ENCODE measurements around the gene APOBEC3G.
"Not testable (repeated sequence)": the region's sequence is repeated elsewhere in the genome, so short reads cannot be mapped to it uniquely, and the experiment has no call there.

Gene APOBEC3G

DNA sequence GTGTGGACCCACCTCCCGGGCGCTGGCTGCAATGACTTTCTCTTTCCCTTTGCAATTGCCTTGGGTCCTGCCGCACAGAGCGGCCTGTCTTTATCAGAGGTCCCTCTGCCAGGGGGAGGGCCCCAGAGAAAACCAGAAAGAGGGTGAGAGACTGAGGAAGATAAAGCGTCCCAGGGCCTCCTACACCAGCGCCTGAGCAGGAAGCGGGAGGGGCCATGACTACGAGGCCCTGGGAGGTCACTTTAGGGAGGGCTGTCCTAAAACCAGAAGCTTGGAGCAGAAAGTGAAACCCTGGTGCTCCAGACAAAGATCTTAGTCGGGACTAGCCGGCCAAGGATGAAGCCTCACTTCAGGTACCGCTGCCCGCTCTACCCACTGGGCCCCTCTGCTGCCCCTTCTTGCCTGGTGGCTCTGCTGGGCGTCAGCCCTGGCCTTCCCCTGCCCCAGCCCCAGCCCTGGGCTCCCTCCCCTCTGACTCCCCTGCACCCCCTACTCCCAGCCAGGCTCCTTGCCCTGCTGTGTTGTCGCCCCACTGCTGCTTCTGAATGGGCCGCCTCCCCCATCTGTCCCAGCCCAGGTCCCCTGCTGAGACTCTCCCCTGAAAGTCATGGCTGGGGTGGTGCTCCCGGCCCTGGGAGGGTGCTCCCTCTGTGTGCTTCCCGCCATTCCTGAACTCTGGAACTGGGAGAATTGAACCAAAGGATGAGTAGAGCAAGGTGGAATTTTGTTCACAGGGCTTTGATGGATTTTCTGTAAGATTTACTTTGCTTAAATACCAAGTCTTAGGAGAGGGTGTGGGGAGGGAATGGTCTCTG lies at the start of gene APOBEC3G:
APOBEC3G (plus strand) TSS at position 250 of the 815 bp plus-strand sequence; CDS start at position 337, 87 bp downstream.
- FAIRE-seq, result not testable (repeated sequence)

DNA sequence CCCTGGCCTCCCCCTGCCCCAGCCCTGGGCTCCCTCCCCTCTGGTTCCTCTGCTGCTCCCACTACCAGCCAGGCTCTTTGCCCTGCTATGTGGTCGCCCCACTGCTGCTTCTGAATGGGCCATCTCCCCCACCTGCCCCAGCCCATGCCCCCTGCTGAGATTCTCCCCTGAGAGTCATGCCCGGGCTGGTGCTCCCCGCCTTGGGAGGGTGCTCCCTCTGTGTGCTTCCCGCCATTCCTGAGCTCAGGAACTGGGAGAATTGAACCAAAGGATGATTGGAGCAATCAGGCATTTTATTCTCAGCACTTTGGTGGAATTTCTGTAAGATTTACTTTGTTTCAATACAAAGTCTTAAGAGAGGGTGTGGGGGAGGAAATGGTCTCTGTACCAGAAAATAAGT lies 49.4 kb upstream of the APOBEC3G start:
- no peak for FAIRE-seq

DNA sequence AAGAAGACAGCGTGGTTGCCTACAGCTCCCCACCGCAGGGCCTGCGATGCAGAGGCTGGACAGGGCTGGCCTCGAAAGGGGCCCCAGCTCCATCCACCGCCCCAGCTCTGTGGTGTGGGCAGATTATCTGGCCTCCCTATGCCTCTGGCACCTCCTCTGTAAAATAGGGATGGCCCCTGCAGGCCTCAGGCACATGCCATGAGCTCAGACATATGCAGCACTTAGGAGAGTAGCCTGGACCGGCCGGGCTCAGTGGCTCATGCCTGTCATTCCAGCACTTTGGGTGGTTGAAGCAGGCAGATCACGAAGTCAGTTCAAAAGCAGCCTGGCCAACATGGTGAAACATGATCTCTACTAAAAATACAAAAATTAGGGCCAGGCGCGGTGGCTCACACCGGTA lies 48.8 kb upstream of the APOBEC3G start:
- FAIRE-seq, result no peak

DNA sequence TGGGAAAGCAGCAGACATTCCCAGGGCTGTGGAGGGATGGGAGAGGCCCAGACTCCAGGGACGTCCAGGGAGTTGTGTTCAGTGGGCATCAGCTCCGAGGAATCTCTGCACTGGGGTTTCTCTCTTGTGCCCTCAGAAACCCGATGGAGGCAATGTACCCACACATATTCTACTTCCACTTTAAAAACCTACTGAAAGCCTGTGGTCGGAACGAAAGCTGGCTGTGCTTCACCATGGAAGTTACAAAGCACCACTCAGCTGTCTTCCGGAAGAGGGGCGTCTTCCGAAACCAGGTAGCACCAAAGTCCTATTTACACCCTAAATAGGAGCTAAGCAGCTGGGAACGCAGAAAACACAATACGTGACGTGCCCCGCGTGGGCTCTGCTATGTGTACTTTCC lies 47.8 kb upstream of the APOBEC3G start:
- no peak for FAIRE-seq

DNA sequence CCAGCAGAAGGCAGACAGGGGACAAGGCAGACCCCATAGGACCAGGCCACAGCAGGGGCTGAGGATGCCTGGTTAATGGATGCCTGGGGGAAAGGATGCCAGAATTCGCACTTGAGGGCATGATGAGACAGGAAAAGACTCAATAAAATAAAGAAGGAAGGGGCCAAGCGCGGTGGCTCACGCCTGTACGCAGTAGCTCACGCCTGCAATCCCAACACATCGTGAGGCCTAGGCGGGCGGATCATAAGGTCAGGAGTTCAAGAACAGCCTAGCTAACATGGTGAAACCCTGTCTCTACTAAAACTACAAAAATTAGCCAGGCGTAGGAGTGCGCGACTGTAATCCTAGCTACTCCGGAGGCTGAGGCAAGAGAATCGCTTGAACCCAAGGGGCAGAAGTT lies 46.4 kb upstream of the APOBEC3G start:
- FAIRE-seq, result no peak

DNA sequence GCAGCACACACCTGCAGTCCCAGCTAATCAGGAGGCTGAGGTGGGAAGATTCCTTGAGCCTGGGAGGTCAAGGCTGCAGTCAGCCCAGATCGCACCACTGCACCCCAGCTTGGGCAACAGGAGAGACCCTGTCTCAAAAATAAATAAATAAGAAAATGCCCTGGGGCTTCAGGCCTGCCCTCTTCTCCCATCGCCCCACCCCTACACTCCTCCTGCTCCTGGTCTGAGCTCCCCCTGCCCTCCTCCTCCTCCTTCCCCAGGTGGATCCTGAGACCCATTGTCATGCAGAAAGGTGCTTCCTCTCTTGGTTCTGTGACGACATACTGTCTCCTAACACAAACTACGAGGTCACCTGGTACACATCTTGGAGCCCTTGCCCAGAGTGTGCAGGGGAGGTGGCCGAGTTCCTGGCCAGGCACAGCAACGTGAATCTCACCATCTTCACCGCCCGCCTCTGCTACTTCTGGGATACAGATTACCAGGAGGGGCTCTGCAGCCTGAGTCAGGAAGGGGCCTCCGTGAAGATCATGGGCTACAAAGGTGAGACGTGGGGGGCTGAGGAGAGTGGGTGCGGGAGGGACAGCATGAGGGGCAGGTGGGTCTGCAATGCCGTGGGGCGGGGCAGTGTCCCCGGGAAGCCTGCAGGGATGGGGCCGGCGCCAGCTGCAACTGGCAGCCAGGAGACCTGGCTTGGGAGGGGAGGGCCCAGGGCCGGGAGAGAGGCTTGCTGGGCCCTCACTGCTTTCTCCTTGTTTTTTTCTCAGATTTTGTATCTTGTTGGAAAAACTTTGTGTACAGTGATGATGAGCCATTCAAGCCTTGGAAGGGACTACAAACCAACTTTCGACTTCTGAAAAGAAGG lies 45.4 kb upstream of the APOBEC3G start:
- not testable (repeated sequence) for FAIRE-seq

DNA sequence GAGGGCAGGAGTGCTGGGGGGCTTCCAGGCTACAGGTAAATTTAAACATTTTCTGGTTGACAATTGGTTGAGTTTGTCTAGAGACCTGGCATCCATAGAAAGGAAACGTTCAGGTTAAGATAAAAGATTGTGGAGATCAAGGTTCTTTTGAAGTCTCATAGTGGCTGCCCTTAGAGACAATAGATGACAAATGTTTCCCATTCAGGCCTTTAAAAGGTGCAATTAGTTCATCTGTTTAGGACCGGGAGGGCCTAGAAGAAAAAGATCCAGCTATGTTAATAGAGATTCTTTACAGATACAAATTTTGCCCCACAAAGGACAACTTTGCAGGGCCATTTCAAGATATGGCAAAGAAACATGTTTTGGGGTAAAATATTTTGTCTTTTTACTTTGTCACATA lies 40.0 kb upstream of the APOBEC3G start:
- FAIRE-seq, result not testable (repeated sequence)

DNA sequence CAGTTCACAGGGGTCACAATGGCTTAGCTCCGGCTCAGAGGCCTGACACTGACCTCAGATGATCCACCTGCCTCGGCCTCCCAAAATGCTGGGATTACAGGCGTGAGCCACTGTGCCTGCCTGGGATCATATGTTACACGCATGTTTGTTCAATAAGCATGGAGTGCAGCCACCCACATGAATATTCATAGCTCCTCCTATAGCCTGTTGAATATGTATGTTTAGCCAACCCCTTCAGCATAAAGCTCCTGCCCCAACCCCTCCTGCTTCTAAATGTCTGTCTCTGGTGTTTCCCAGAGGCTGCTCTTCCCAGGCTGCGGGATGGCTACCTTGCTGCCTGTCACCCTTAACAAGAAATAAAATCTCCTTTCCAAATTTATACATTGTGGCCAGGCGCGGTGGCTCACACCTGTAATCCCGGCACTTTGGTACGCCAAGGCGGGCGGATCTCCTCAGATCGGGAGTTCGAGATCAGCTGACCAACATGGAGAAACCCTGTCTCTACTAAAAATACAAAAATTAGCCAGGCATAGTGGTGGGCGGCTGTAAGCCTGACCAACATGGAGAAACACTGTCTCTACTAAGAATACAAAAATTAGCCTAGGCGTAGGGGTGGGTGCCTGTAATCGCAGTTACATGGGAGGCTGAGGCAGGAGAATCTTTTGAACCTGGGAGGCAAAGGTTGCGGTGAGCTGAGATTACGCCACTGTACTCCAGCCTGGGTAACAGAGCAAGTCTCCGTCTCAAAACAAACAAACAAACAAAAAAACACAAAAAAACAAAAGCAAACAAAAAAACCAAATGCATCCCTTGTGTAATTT lies 37.6 kb upstream of the APOBEC3G start:
- FAIRE-seq, result no peak

DNA sequence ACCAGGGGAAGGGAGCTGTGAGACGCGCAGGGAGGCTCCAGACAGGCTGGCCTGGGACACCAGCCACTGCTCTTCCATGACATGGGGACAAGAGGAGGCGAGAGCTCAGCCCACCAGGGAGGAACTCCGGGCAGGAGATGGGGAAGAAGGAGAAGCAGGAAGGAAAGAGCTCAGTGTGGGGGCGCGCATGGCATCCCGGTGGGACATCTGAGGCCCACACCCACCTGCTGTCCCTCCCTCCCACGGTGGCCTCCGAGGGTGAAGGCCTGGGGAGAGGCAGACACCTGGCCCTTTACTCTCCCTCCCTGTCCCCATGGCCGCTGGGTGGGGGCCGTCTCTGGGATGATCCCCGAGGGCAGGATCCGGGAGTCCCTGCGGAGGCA lies 36.9 kb upstream of the APOBEC3G start:
- not testable (repeated sequence) for FAIRE-seq

DNA sequence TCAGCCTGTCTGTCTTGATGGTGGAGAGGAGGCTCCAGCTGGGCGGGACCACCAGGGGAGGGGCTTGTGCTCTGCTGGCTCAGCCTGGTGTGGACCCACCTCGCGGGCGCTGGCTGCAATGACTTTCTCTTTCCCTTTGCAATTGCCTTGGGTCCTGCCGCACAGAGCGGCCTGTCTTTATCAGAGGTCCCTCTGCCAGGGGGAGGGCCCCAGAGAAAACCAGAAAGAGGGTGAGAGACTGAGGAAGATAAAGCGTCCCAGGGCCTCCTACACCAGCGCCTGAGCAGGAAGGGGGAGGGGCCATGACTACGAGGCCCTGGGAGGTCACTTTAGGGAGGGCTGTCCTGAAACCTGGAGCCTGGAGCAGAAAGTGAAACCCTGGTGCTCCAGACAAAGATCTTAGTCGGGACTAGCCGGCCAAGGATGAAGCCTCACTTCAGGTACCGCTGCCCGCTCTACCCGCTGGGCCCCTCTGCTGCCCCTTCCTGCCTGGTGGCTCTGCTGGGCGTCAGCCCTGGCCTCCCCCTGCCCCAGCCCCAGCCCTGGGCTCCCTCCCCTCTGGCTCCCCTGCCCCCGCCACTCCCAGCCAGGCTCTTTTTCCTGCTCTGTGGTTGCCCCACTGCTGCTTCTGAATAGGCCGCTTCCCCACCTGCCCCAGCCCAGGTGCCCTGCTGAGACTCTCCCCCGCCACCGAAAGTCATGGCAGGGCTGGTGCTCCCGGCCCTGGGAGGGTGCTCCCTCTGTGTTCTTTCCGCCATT lies 36.4 kb upstream of the APOBEC3G start, which contains the start of gene APOBEC3F:
APOBEC3F (plus strand) TSS at position 327 of the 759 bp plus-strand sequence; CDS start at position 424, 97 bp downstream.
- not testable (repeated sequence) for FAIRE-seq

DNA sequence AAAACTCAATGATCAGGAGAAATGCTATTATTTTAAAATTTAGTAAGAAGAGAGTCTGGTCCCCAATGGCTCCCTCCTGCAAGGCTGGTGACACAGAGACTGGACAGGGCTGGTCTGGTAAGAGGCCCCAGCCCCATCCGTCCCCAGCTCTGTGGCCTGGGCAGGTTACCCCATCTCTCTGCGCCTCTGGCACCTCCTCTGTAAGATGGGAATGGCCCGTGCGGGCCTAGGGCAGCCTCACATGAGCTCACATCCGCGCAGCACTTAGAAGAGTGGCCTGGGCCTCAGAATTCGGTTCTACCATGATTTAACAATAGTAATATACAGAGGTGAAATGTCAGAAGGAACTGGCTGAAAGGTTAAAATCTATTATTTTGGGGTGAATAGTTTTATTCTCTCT lies 35.2 kb upstream of the APOBEC3G start:
- no peak for FAIRE-seq

DNA sequence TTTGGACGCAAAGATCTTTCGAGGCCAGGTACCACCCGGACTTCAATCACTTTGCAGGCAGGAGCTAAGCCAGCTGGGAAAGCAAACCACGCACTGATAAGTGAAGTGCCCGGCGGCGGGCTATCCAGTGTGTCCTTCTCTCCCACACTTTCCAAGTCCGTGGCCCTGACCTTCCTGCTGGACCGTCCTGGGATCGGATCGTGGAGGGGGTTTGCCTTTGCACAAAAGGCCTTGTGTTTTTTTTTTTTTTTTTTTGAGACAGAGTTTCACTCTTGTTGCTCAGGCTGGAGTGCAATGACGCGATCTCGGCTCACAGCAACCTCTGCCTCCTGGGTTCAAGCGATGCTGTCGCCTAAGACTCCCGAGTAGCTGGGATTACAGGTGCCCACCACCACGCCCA lies 34.0 kb upstream of the APOBEC3G start:
- FAIRE-seq, result not testable (repeated sequence)

DNA sequence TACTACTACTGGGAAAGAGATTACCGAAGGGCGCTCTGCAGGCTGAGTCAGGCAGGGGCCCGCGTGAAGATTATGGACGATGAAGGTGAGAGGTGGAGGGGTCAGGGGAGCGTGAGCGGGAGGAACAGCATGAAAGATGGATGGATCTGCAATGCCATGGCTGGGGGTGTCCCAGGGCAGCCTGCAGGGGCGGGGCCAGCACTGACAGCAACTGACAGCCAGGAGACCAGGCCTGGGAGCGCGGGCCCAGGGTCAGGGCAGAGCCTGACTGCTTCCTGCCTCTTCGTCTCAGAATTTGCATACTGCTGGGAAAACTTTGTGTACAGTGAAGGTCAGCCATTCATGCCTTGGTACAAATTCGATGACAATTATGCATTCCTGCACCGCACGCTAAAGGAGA lies 31.9 kb upstream of the APOBEC3G start:
- FAIRE-seq, result not testable (repeated sequence)

DNA sequence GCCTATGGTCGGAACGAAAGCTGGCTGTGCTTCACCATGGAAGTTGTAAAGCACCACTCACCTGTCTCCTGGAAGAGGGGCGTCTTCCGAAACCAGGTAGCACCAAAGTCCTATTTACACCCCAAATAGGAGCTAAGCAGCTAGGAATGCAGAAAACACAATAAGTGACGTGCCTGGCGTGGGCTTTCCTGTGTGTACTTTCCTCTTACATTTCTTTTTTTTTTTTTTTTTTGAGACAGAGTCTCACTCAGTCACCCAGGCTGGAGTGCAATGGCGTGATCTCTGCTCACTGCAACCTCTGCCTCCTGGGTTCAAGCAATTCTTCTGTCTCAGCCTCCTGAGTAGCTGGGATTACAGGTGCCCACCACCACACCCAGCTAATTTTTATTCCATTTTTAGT lies 27.6 kb upstream of the APOBEC3G start:
- FAIRE-seq, result not testable (repeated sequence)

DNA sequence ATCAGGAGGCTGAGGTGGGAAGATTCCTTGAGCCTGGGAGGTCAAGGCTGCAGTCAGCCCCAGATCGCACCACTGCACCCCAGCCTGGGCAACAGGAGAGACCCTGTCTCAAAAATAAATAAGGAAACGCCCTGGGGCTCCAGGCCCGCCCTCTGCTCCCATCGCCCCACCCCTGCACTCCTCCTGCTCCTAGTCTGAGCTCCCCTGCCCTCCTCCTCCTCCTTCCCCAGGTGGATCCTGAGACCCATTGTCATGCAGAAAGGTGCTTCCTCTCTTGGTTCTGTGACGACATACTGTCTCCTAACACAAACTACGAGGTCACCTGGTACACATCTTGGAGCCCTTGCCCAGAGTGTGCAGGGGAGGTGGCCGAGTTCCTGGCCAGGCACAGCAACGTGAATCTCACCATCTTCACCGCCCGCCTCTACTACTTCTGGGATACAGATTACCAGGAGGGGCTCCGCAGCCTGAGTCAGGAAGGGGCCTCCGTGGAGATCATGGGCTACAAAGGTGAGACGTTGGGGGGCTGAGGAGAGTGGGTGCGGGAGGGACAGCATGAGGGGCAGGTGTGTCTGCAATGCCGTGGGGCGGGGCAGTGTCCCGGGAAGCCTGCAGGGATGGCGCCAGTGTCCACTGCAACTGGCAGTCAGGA lies 25.1 kb upstream of the APOBEC3G start:
- not testable (repeated sequence) for FAIRE-seq

DNA sequence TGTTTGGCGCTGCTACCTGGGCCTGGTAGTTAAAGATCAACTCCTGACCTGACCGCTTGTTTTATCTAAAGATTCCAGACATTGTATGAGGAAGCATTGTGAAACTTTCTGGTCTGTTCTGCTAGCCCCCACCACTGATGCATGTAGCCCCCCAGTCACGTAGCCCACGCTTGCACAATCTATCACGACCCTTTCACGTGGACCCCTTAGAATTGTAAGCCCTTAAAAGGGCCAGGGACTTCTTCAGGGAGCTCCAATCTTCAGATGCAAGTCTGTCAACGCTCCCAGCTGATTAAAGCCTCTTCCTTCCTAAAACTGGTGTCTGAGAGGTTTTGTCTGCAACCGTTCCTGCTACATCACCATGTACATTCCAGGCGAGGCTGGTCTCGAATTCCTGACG lies 21.4 kb upstream of the APOBEC3G start:
- no peak for FAIRE-seq

DNA sequence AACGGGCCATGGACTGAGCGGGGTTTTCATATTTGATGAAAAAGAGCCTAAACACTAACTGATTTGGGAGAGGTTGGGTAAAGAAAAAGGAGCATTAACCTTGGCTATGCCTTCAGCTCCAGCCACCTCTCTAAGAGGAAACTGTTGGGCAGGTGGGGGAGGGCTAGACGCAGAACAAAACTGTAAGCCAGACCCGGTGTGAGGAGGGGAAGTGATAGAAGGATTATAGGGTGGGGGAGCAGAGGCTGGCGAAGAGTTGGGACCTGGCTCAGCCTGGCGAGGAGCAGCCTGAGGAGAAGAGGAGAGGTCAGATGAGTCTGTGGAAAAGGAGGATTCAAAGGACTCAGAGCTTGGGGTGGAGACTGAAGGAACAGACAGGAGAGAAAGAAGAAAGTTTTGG lies 15.8 kb upstream of the APOBEC3G start:
- not testable (repeated sequence) for FAIRE-seq

DNA sequence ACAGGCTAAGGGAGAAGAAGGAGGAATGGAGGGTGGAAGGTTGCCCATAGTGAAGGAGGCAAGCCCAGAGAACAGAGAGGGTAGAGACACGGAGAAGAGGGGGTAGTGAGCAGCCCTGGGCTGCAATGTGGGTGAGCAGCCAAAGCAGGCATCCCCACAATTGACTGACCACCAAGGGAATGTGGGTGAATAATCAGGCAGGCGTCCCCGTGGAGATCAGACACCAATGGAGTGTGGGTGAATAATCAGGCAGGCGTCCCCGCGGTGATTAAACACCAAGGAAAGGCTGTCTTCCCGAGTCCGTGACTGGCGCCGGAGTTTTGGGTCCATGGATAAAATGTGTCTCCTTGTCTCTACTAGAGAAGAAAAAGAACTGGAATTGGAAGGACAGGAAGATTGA lies 15.1 kb upstream of the APOBEC3G start:
- not testable (repeated sequence) for FAIRE-seq

DNA sequence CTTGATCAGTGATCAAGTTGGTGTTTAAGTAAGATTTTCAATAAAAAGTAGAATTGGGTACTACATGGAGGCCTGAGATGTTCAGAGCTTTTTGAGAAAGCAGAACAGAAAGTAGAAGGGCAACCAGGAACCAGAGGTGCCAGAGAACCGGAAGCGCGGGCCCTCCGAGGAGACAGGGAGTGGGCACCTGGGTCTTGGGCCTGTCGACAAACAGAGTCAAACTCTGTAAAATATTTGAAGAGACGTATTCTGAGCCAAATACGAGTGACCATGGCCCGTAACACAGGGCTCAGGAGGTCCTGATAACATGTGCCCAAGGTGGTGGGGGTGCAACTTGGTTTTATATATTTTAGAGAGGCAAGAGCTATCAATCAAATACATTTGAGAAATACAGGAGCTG lies 13.2 kb upstream of the APOBEC3G start:
- not testable (repeated sequence) for FAIRE-seq

DNA sequence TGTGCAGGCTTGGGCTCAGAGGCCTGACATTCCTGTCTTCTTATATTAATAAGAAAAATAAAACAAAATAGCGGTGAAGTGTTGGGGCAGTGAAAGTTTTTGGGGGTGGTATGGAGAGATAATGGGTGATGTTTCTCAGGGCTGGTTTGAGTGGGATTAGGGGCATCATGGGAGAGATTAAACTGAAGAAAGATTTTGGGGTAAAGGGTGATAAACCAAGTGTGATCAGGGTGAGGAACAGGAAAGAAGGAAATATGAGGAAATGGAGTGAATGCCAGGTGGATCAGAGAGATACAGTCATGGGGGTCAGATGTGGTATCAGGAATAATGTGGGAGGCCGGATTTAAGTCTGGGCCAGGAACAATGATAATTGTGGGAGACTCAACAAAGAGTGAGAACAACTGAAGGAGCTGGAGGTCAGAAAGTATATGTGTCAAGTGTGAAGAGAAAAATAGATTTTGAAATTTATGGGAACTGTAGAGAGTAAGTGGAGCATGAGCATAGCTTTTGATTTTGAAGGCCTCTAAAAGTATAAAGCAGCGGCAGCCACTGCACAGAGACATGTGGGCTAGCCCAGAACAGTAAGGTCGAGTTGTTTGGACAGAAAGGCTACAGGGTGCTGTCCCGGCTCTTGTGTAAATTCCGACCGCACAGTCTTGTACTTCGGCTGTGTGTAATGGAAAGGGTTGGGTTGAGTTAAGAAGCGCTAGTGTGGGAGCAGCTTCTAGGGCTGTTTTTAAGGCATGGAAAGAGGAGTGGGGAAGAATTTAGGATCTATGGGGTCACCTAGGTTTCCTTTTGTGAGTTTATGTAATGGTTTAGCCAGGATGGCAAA lies 10.4 kb upstream of the APOBEC3G start:
- not testable (repeated sequence) for FAIRE-seq

Data from TTC549 (cell line).